DOHH2 (cell line): Measurements from ENCODE around the gene NENF.

ENCODE experiments used
- CTCF ChIP-seq: fragments of 200-600 bp; sonication (generic); IDR thresholded peaks from one replicate; pipeline ENCODE4 v1.5.1; 2014; ENCODE audit warnings: antibody characterized with exemption, mild to moderate bottlenecking, low read depth, low read length; ENCODE audit not compliant: poor library complexity, severe bottlenecking
- EZH2phosphoT487 ChIP-seq: fragments of 200-600 bp; sonication (generic); IDR thresholded peaks from 2 replicates; pipeline ENCODE4 v1.6.1; 2017; ENCODE audit warnings: borderline replicate concordance, mild to moderate bottlenecking, antibody characterized with exemption, low read length, moderate library complexity, mixed read lengths

- TF ChIP-seq CTCF = no peak
- TF ChIP-seq EZH2phosphoT487 = no peak
Observed at GRCh38 chr1:212458817-212459216, 26.1 kb downstream of the NENF start.
